NB4 (cell line): ENCODE measurements around the gene EPB41L5.
"Not testable (repeated sequence)": the region's sequence is repeated elsewhere in the genome, so short reads cannot be mapped to it uniquely, and the experiment has no call there.

Experiments
- DNase-seq: peaks from one replicate; pipeline ENCODE4 v3.0.0; 2010; ENCODE audit warnings: low read depth
- H3K4me3 ChIP-seq: one replicate; pipeline ENCODE4 v1.5.1; 2011; ENCODE audit warnings: mild to moderate bottlenecking, low read depth, low read length, moderate library complexity
- CTCF ChIP-seq: IDR thresholded peaks from one replicate; pipeline ENCODE4 v1.5.1; 2012; ENCODE audit warnings: low read depth, low read length
- MAX ChIP-seq: IDR thresholded peaks from 2 replicates; pipeline ENCODE4 v1.6.1; 2011; ENCODE audit warnings: low read depth, low read length
- MYC ChIP-seq: IDR thresholded peaks from 2 replicates; pipeline ENCODE4 v1.6.1; 2011; ENCODE audit warnings: low read depth, low read length
- POLR2A ChIP-seq: IDR thresholded peaks from 2 replicates; pipeline ENCODE4 v1.6.1; 2011; ENCODE audit warnings: mild to moderate bottlenecking; ENCODE audit not compliant: insufficient read length; ENCODE audit errors: extremely low read depth

Gene EPB41L5

GRCh38 chr2:120179396-120179795 lies 166.5 kb downstream of the EPB41L5 start:
- DNase-seq = no peak
- TF ChIP-seq POLR2A = no peak
- no peak for TF ChIP-seq MAX
- no peak for TF ChIP-seq MYC
- TF ChIP-seq CTCF = no peak
- H3K4me3 ChIP-seq = no peak overlapping the region

GRCh38 chr2:120180066-120180465 lies 167.2 kb downstream of the EPB41L5 start:
- no peak overlapping the region for H3K4me3 ChIP-seq
- TF ChIP-seq CTCF = no peak
- TF ChIP-seq MAX = no peak
- no peak for TF ChIP-seq MYC
- no peak for TF ChIP-seq POLR2A
- no peak for DNase-seq

GRCh38 chr2:120182019-120182560 lies 169.2 kb downstream of the EPB41L5 start:
- TF ChIP-seq CTCF (peak; percentile 16), MAX (no peak), POLR2A (no peak), MYC (no peak)
- no peak overlapping the region for H3K4me3 ChIP-seq
- no peak for DNase-seq

- H3K4me3 ChIP-seq = no peak overlapping the region
- DNase-seq = no peak
- TF ChIP-seq MYC = no peak
- TF ChIP-seq MAX = no peak
- no peak for TF ChIP-seq CTCF
- no peak for TF ChIP-seq POLR2A
These were observed 176.3 kb downstream of the EPB41L5 start for GRCh38 chr2:120189189-120189588.

- no peak for TF ChIP-seq MAX
- TF ChIP-seq MYC = no peak
- no peak for TF ChIP-seq POLR2A
- no peak for TF ChIP-seq CTCF
- no peak overlapping the region for H3K4me3 ChIP-seq
- DNase-seq = no peak
These were observed 179.4 kb downstream of the EPB41L5 start for GRCh38 chr2:120192280-120192679.

- no peak overlapping the region for H3K4me3 ChIP-seq
- TF ChIP-seq CTCF (no peak), MAX (no peak), MYC (no peak), POLR2A (no peak)
- no peak for DNase-seq
These were observed 182.7 kb downstream of the EPB41L5 start for GRCh38 chr2:120195553-120195952.

- DNase-seq, H3K4me3 ChIP-seq: not testable (repeated sequence)
These were observed 187.1 kb downstream of the EPB41L5 start for GRCh38 chr2:120199817-120200459.
